Urinary bladder (tissue), 4 donors: ENCODE measurements around the gene TNN. TPM values are rescaled to one million over a fixed set of nuclear protein-coding genes. Genes with fewer than 3 reads are reported as not detected.

ENCODE experiments used
- DNase-seq: peaks from one replicate; pipeline ENCODE4 v3.0.0-alpha.2; 2015; ENCODE audit errors: extremely low spot score
- H3K27ac ChIP-seq: one replicate; pipeline ENCODE4 v1.5.1; 2013; ENCODE audit warnings: low read depth, mild to moderate bottlenecking, moderate library complexity
- H3K36me3 ChIP-seq: one replicate; pipeline ENCODE4 v1.6.1; 2013; ENCODE audit warnings: mild to moderate bottlenecking, moderate library complexity; ENCODE audit not compliant: insufficient read depth
- H3K4me1 ChIP-seq: one replicate; pipeline ENCODE4 v1.6.1; 2013; ENCODE audit warnings: mild to moderate bottlenecking, moderate library complexity; ENCODE audit not compliant: insufficient read depth
- H3K4me3 ChIP-seq: one replicate; pipeline ENCODE4 v1.5.1; 2013; ENCODE audit warnings: low read depth, low read length
- WGBS: extraction: QIAGEN DNeasy Blood & Tissue Kit; methylation state at CpG from one replicate; pipeline ENCODE4 v1.1.7; 2013; 5-methylcytosine and 5-hydroxymethylcytosine counted together
- polyA plus RNA-seq: library from polyadenylated mRNA; stranded (reverse); fragments of 200-250 nt; gene quantifications from one replicate; pipeline ENCODE4 v1.2.3, GENCODE V29; 2013
- total RNA-seq: library from RNA; depleted of rRNA; stranded (reverse); fragments of >200 nt; gene quantifications from one replicate; pipeline ENCODE4 v1.2.3, GENCODE V29; 2014
- donor health status: healthy with polysubstance abuse.
- donor health status: healthy.

The TNN gene
- total and polyA plus RNA-seq, 2 donors, result 0.03 to 2.2 TPM

DNA sequence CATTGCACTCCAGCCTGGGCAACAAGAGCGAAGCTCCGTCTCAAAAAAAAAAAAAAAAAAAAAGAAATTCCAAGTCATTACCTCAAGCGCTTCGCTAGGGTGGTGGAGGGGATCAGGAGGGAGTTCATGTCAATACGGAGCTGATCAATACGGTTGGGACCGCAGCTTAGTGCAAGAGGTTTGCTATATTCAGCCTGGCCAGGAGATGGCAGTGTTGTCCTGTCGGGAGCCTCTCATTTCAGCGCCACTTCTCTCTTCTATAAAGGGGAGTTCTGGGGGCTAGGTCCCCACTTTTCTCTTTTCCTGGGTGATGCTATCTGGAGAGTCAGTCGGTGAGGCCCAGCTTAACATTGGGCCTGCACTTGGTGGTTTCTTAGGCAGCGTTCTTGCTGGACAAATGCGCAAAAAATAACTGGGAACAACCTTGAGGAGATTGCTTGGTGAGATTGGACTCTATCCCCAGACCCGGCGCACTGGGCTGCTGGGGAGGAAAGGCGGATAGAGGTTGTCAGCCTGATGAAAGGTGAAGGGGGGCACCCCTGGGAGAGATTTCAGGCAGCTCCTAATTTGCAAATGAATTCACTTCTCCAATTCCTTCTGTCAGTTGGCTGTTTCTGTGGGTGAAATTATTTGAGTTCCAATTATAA is 84.5 kb downstream of the TNN start:
- no peak for DNase-seq
- Histone ChIP-seq H3K36me3 (no peaks in the 10 kb centered on the region), H3K4me3 (no peak overlapping the region), H3K27ac (no peak overlapping the region), H3K4me1 (no peaks in the 10 kb centered on the region)
- 7% methylated on average over 15 of the region's 15 CpGs for WGBS

DNA sequence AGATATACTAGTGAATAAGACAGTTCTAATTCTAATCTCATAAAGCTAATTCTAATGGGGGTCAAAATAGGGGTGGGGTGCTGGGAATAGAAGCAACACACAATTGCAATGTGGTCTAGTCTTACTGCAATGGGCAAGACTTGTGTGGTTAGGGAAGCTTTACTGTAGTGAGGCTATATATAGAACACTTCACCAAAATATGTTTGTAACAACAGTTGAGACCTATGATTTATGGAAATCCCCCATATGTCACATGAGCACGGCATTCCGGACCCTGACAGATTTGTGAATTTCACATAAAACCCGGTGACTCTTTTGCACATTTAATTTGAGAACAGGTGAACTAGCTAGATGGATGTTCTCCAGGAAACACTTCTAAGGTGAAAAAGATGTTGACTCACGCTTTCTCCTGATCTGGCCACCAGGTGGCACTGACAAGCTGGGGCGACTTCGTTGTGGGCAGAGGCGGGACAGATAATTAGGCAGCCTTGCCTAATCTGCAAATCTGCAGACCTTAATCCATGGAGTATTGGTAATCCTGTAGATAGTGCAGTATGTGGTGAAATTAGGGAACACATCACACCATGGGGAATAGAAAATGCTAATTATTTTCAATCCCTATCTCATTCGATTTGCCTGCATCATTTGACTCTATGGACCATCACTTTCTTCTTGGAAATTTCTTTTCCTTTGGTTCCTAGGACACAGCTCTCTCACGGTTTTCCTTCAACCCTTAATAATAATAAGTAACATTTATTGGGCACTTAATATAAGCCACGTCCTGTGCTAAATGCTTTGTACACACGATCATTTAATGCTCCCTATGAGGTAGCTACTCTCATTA is 87.2 kb downstream of the TNN start:
- DNase-seq, result no peak
- H3K27ac ChIP-seq, result no peak overlapping the region
- no peaks in the 10 kb centered on the region for H3K36me3 ChIP-seq
- 29% methylated on average over 11 of the region's 11 CpGs for WGBS
- no peaks in the 10 kb centered on the region for H3K4me1 ChIP-seq
- no peak overlapping the region for H3K4me3 ChIP-seq

DNA sequence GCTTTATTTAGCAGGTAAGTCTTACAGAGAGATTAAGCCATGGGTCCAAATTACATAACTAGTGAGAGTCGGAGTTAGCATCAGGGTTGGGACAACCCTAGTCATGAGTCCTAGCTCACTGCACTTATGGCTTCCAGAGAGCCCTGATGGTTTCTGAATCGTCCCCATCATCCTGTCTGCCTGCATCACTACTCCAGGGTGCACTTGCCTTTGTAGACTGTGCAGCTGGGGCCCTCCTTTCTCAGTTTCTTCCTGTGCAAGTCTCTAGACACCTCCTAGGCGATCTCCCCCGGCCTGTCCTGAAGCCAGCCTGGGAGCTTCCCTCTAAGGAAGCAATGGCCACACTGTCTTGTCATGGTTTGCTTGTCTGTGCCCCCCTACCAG is 87.8 kb downstream of the TNN start:
- DNase-seq, result no peak
- Histone ChIP-seq H3K4me1 (no peaks in the 10 kb centered on the region), H3K4me3 (no peak overlapping the region), H3K36me3 (no peaks in the 10 kb centered on the region), H3K27ac (no peak overlapping the region)
- 84% methylated on average over 4 of the region's 4 CpGs for WGBS

DNA sequence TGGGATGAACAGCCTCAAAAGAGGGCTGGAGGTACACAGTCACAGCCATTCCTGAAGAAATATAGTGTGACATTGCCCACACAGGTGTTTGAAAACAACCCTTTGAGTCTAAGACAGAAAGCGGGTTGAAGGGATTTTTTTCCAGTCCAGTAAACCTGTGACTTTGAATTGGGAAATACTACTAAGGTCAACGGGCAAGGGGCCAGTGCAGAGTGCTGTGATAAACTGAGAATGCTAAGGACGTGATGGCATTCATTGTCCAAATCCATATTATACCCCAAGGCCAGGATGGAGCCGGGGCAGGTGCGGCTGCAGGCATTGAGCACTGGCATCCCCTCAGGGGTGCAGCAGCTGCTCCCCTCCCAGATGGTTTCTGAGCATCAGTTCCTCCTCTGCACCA is 88.3 kb downstream of the TNN start:
- no peak for DNase-seq
- no peaks in the 10 kb centered on the region for H3K36me3 ChIP-seq
- no peak overlapping the region for H3K4me3 ChIP-seq
- no peak overlapping the region for H3K27ac ChIP-seq
- H3K4me1 ChIP-seq, result no peaks in the 10 kb centered on the region
- WGBS, result 74% methylated on average over 5 of the region's 5 CpGs

DNA sequence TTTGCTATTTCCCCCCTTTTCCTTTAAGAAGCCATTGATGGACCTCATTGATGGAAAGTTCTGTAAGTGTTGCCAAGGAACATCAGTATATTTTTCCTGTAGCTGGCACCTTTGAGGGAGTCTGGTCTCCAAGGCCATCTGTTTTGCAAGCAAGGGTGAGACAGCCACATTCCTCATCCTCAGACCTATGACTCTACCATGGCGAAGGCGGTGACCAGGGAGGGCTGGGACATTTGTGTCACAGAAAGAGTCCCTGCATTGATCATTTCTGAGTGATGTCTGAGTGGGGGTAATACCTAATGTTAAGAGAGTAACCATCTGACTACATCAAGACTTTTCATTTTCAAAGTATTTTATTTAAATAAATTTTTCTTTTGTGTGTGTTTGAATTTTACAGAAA is 89.6 kb downstream of the TNN start:
- 97% methylated on average over 2 of the region's 2 CpGs for WGBS
- no peak for DNase-seq
- no peaks in the 10 kb centered on the region for H3K4me1 ChIP-seq
- no peak overlapping the region for H3K27ac ChIP-seq
- no peaks in the 10 kb centered on the region for H3K36me3 ChIP-seq
- no peak overlapping the region for H3K4me3 ChIP-seq

DNA sequence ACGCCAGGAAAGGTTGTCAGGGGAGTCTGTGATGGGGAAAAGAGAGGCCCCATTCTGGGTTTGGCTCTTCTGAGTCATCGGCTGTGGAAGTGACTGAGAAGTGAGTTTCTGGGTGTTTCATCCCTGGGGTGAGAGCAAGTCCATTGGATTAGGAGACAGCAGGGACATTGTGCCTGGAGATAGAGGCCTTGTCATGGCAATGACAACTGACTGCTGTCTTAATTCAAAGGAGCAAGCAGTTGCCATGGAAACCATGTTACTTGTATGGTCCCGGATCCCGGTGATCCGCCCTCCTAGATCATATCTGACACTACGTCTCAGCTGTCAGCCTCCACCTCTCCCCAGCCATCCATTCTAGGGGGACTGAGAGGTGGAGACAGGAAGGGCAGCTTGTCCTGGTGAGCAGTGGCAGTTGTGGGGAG is 90.5 kb downstream of the TNN start:
- no peaks in the 10 kb centered on the region for H3K36me3 ChIP-seq
- WGBS, result 78% methylated on average over 6 of the region's 6 CpGs
- H3K4me1 ChIP-seq, result no peaks in the 10 kb centered on the region
- DNase-seq, result no peak
- no peak overlapping the region for H3K27ac ChIP-seq
- no peak overlapping the region for H3K4me3 ChIP-seq

DNA sequence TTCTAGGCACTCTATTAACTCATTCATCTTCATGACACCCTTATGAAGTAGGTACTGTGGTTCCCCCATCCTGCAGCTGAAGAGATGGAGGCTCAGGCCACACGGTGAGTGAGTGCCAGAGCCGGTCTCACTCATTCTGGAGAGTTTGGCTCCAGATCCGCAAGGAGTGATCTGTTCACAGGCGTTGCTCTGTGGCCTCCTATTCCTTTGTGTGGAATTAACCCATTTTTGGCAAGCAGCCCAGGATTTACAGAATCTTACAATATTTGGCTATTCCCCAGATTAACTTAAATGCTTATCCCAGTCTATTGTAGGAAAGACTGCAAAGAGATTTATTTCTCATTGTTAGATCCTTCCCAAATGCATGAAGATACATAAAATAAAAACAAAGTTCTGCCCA is 95.3 kb downstream of the TNN start:
- DNase-seq, result no peak
- Histone ChIP-seq H3K4me1 (no peaks in the 10 kb centered on the region), H3K36me3 (no peaks in the 10 kb centered on the region), H3K4me3 (no peak overlapping the region), H3K27ac (no peak overlapping the region)
- WGBS, result 60% methylated on average over 4 of the region's 4 CpGs

DNA sequence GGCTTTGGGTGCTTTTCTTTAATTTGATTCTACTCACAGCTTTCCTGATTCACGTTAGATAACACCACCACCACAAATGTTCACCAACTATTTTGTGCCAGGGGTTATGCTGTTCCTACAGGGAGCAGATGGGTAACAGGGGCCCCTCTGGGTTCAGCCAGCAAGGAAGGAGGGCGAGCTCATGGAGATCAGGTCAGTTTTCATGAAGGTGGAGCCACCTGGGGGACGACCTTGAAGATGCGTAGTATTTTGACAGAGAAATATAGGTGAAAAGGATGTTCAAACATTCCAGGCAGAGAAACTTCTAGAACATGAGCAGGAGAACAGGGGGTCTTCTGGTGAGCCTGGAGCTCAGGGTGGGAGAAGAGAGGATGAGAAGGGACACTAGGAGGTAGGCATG is 96.1 kb downstream of the TNN start:
- 78% methylated on average over 4 of the region's 4 CpGs for WGBS
- no peaks in the 10 kb centered on the region for H3K36me3 ChIP-seq
- no peak overlapping the region for H3K4me3 ChIP-seq
- DNase-seq, result no peak
- no peaks in the 10 kb centered on the region for H3K4me1 ChIP-seq
- H3K27ac ChIP-seq, result no peak overlapping the region

DNA sequence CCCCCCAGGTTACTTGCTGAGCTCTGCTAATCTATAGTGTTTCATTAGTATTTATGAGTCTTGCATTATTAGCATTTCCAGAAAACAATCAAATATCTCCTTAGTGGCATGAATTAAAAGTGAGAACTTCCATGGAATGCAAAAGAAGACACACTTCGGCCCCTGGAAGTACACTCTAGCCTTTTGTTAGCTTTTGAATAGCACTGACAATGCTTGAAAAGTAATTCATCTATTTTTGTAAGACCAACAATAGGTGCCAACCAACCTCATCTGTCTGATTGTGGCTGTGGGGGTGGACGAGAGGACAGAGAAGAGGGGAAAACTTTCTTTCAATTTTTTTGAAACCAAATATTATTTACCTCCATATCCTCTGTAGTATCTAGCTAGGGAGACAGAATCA is 97.1 kb downstream of the TNN start:
- no peaks in the 10 kb centered on the region for H3K36me3 ChIP-seq
- no peaks in the 10 kb centered on the region for H3K4me1 ChIP-seq
- H3K27ac ChIP-seq, result no peak overlapping the region
- no peak overlapping the region for H3K4me3 ChIP-seq
- no peak for DNase-seq
- WGBS, result 96% methylated on average over 2 of the region's 2 CpGs

DNA sequence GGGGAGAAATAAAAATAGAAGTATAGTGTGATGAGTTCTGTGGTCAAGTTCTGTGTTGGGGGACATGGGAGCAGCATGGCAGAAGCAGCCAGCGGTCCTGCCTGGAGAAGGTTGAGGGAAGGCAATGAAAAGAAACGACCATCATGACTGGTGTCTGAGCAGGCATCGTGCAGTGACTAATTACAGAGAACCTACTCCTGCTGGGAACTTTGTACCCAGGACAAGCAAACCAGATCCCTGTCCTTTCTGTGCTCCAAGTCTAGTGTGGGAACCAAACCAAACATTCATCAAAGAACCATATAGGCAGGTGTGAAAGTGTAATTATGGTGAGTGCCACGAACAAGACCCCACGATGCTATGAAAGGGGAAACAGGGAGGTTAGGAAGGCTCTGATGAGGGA is 99.1 kb downstream of the TNN start:
- H3K4me1 ChIP-seq, result no peaks in the 10 kb centered on the region
- no peak overlapping the region for H3K4me3 ChIP-seq
- no peaks in the 10 kb centered on the region for H3K36me3 ChIP-seq
- 82% methylated on average over 5 of the region's 5 CpGs for WGBS
- no peak for DNase-seq
- H3K27ac ChIP-seq, result no peak overlapping the region

DNA sequence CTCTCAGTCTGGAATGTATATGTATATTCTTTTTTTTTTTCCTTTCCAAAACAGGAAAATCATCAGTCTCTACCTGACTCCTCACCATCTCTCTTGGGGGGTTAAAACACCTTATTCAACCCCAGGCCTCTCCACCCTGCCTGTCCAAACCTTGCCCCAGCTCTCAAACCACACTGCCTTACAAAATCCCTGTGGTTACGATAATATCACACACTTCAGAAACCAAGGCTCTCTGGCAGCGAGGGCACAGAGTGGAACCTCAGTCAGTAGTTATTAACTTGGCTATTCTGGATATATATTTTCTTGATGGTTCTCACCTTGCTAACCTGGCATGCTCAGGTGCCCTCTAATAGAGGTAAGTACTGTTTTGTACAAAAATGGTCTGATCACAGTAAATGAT is 100.2 kb downstream of the TNN start:
- Histone ChIP-seq H3K4me3 (no peak overlapping the region), H3K27ac (no peak overlapping the region), H3K36me3 (no peaks in the 10 kb centered on the region), H3K4me1 (no peaks in the 10 kb centered on the region)
- WGBS, result 95% methylated on average over 2 of the region's 2 CpGs
- no peak for DNase-seq

DNA sequence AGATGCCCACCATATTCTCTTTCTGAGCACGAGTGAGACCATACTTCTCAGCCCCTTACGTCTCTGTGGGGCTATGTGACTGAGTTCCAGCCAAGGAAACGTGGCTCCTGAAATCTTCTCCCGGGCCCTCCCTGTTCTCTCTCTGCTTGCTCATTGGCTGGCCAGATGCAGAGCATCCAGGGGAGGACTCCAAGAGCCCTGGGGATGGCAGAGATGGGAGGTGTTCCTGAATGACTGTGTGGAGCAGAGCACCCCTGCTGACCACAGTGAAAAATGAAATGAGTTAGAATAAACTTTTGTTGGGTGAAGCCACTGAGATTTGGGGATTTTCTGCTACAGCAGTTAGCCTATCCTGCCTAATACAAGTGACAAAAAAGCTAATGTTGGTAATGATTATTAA is 101.1 kb downstream of the TNN start:
- 88% methylated on average over 4 of the region's 4 CpGs for WGBS
- H3K4me3 ChIP-seq, result no peak overlapping the region
- no peak for DNase-seq
- H3K36me3 ChIP-seq, result no peaks in the 10 kb centered on the region
- H3K4me1 ChIP-seq, result no peaks in the 10 kb centered on the region
- H3K27ac ChIP-seq, result no peak overlapping the region

DNA sequence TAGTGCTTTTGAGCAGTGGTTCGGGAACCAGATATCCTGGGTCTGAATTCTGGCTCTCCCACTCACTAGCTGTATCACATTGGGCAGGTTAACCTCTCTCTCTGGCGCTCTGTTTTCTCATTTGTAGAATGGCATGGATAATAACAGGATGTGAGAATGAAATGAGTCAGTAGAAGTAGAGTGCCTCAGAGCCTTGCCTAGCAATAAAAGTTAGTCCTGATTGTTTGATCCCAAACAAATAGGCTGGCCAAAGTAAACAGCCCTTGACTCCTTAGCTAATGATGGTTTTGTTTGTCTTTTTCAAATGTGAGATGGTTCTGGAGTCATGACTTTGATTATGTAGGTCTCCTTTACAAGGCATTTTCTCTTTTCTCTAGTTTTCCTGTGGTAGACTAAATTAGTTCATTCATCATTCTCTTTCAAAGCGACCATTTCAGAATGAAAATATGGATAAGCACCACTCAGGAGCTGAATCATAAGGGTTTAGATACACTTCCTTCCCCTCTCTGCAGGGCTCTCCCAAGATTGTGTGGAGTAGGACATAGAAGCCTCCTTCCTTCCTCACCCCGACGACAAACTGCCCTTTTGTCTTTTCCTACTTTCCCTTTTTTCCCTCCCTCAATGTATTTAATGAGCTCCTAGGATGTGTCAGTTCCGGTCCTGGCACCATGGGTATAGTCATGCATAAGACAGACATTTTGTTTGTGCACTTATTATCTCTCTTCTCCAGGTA is 101.8 kb downstream of the TNN start:
- no peak overlapping the region for H3K4me3 ChIP-seq
- DNase-seq, result no peak
- H3K36me3 ChIP-seq, result no peaks in the 10 kb centered on the region
- WGBS, result 73% methylated on average over 6 of the region's 6 CpGs
- no peaks in the 10 kb centered on the region for H3K4me1 ChIP-seq
- no peak overlapping the region for H3K27ac ChIP-seq
